HAP-1 (cell line): ENCODE results near the gene MLH1.
A peak's percentile ranks its signal among the peaks of the same experiment; 100 is the strongest.

ENCODE experiments used
- DNase-seq, 2 experiments: peaks; one replicate each; pipeline ENCODE4 v3.0.0-alpha.2; 2016 to 2020; ENCODE audit warnings: low spot score in 2 of 2
- H3K27me3 ChIP-seq: fragments of 250-450 bp; sonication (Bioruptor Pico); 2 replicates; pipeline ENCODE4 v1.5.1; 2020; ENCODE audit warnings: low read depth, mild to moderate bottlenecking, moderate library complexity
- H3K36me3 ChIP-seq: fragments of 250-450 bp; sonication (Bioruptor Pico); replicated peaks from 2 replicates; pipeline ENCODE4 v1.5.1; 2020; ENCODE audit warnings: mild to moderate bottlenecking
- H3K4me1 ChIP-seq: fragments of 250-450 bp; sonication (Bioruptor Pico); 2 replicates; pipeline ENCODE4 v1.5.1; 2020; ENCODE audit warnings: mild to moderate bottlenecking
- H3K4me3 ChIP-seq: fragments of 250-450 bp; sonication (Bioruptor Pico); 2 replicates; pipeline ENCODE4 v1.5.1; 2020; ENCODE audit warnings: mild to moderate bottlenecking, moderate library complexity
- H3K9me3 ChIP-seq: fragments of 250-450 bp; sonication (Bioruptor Pico); 2 replicates; pipeline ENCODE4 v1.5.1; 2020; ENCODE audit warnings: mild to moderate bottlenecking, moderate library complexity
- in situ Hi-C: fragments of 300-500 bp; cut with MboI; formaldehyde crosslinking; loops from 3 replicates; pipeline ENCODE4 v1.14.3; 2020; ENCODE audit warnings: low sequenced_read_pairs, inconsistent platforms, mixed read lengths

The MLH1 gene

GRCh38 chr3:37056826-37057225, 63.5 kb downstream of the MLH1 start:
- H3K27me3 ChIP-seq, result no peaks in the 10 kb centered on the region
- no peaks in the 10 kb centered on the region for H3K4me1 ChIP-seq
- H3K4me3 ChIP-seq, result no peak overlapping the region
- peaks cover 28% of the 10 kb centered on the region for H3K36me3 ChIP-seq
- in situ Hi-C loops, result no loop called here
- no peaks in the 10 kb centered on the region for H3K9me3 ChIP-seq
- no peak for DNase-seq

GRCh38 chr3:37058117-37058516, 64.8 kb downstream of the MLH1 start:
- Histone ChIP-seq H3K9me3 (no peaks in the 10 kb centered on the region), H3K27me3 (no peaks in the 10 kb centered on the region), H3K36me3 (peaks cover 22% of the 10 kb centered on the region), H3K4me3 (no peak overlapping the region), H3K4me1 (no peaks in the 10 kb centered on the region)
- DNase-seq, result no peak
- in situ Hi-C loops, result no loop called here

- H3K4me1 ChIP-seq, result no peaks in the 10 kb centered on the region
- no peaks in the 10 kb centered on the region for H3K9me3 ChIP-seq
- no peaks in the 10 kb centered on the region for H3K27me3 ChIP-seq
- no peaks in the 10 kb centered on the region; the same call in 1 of the 2 replicates for H3K36me3 ChIP-seq
- no peak for DNase-seq
- in situ Hi-C loops, result no loop called here
- no peak overlapping the region for H3K4me3 ChIP-seq
Observed at GRCh38 chr3:37064747-37065146, 71.4 kb downstream of the MLH1 start.

- H3K9me3 ChIP-seq, result no peaks in the 10 kb centered on the region
- no peak for DNase-seq
- no peak overlapping the region for H3K4me3 ChIP-seq
- no peaks in the 10 kb centered on the region for H3K27me3 ChIP-seq
- in situ Hi-C loops, result no loop called here
- H3K36me3 ChIP-seq, result no peaks in the 10 kb centered on the region; the same call in 1 of the 2 replicates
- peaks cover 1% of the 10 kb centered on the region for H3K4me1 ChIP-seq
Observed at GRCh38 chr3:37067577-37067976, 74.3 kb downstream of the MLH1 start.

- H3K9me3 ChIP-seq, result no peaks in the 10 kb centered on the region
- no peaks in the 10 kb centered on the region for H3K27me3 ChIP-seq
- H3K4me1 ChIP-seq, result peaks cover 6% of the 10 kb centered on the region
- no peaks in the 10 kb centered on the region; the same call in 1 of the 2 replicates for H3K36me3 ChIP-seq
- in situ Hi-C loops, result no loop called here
- no peak for DNase-seq
- no peak overlapping the region for H3K4me3 ChIP-seq
Observed at GRCh38 chr3:37068031-37068430, 74.7 kb downstream of the MLH1 start.

GRCh38 chr3:37071921-37072320, 78.6 kb downstream of the MLH1 start:
- in situ Hi-C loops, result no loop called here
- Histone ChIP-seq H3K36me3 (peaks cover 5% of the 10 kb centered on the region; the same call in 1 of the 2 replicates), H3K4me3 (no peak overlapping the region), H3K4me1 (peaks cover 9% of the 10 kb centered on the region), H3K27me3 (no peaks in the 10 kb centered on the region), H3K9me3 (no peaks in the 10 kb centered on the region)
- DNase-seq, result no peak

GRCh38 chr3:37072892-37073291, 79.6 kb downstream of the MLH1 start:
- Histone ChIP-seq H3K4me3 (no peak overlapping the region), H3K36me3 (peaks cover 5% of the 10 kb centered on the region; the same call in 1 of the 2 replicates), H3K4me1 (peaks cover 9% of the 10 kb centered on the region), H3K9me3 (no peaks in the 10 kb centered on the region), H3K27me3 (no peaks in the 10 kb centered on the region)
- DNase-seq, result peak; percentile 7 to 60
- in situ Hi-C loops, result no loop called here

- in situ Hi-C loops, result no loop called here
- H3K4me3 ChIP-seq, result no peak overlapping the region
- no peaks in the 10 kb centered on the region for H3K9me3 ChIP-seq
- H3K27me3 ChIP-seq, result no peaks in the 10 kb centered on the region
- peaks cover 5% of the 10 kb centered on the region; the same call in 1 of the 2 replicates for H3K36me3 ChIP-seq
- H3K4me1 ChIP-seq, result peaks cover 9% of the 10 kb centered on the region
- no peak for DNase-seq
Observed at GRCh38 chr3:37074178-37074577, 80.9 kb downstream of the MLH1 start.

GRCh38 chr3:37075955-37076354, 82.6 kb downstream of the MLH1 start:
- Histone ChIP-seq H3K4me3 (no peak overlapping the region), H3K4me1 (peaks cover 9% of the 10 kb centered on the region), H3K36me3 (peaks cover 5% of the 10 kb centered on the region; the same call in 1 of the 2 replicates), H3K9me3 (no peaks in the 10 kb centered on the region), H3K27me3 (no peaks in the 10 kb centered on the region)
- in situ Hi-C loops, result no loop called here
- no peak for DNase-seq

GRCh38 chr3:37082317-37082716, 89.0 kb downstream of the MLH1 start:
- in situ Hi-C loops, result no loop called here
- DNase-seq, result no peak
- H3K4me3 ChIP-seq, result no peak overlapping the region
- no peaks in the 10 kb centered on the region for H3K9me3 ChIP-seq
- no peaks in the 10 kb centered on the region for H3K27me3 ChIP-seq
- no peaks in the 10 kb centered on the region; the same call in 1 of the 2 replicates for H3K36me3 ChIP-seq
- H3K4me1 ChIP-seq, result no peaks in the 10 kb centered on the region

GRCh38 chr3:37086918-37087317, 93.6 kb downstream of the MLH1 start:
- DNase-seq, result no peak
- H3K9me3 ChIP-seq, result no peaks in the 10 kb centered on the region
- H3K27me3 ChIP-seq, result no peaks in the 10 kb centered on the region
- H3K36me3 ChIP-seq, result no peaks in the 10 kb centered on the region; the same call in 1 of the 2 replicates
- H3K4me1 ChIP-seq, result no peaks in the 10 kb centered on the region
- in situ Hi-C loops, result no loop called here
- H3K4me3 ChIP-seq, result no peak overlapping the region

GRCh38 chr3:37087870-37088269, 94.6 kb downstream of the MLH1 start:
- Histone ChIP-seq H3K36me3 (no peaks in the 10 kb centered on the region; the same call in 1 of the 2 replicates), H3K9me3 (no peaks in the 10 kb centered on the region), H3K4me3 (no peak overlapping the region), H3K27me3 (no peaks in the 10 kb centered on the region), H3K4me1 (no peaks in the 10 kb centered on the region)
- no peak for DNase-seq
- in situ Hi-C loops, result no loop called here

- in situ Hi-C loops, result no loop called here
- H3K9me3 ChIP-seq, result no peaks in the 10 kb centered on the region
Observed at GRCh38 chr3:37092484-37092883, 99.2 kb downstream of the MLH1 start.

GRCh38 chr3:37093481-37093880, 100.2 kb downstream of the MLH1 start:
- in situ Hi-C loops, result no loop called here
- no peak for DNase-seq
- Histone ChIP-seq H3K36me3 (no peaks in the 10 kb centered on the region; the same call in 1 of the 2 replicates), H3K4me3 (no peak overlapping the region), H3K27me3 (no peaks in the 10 kb centered on the region), H3K9me3 (no peaks in the 10 kb centered on the region), H3K4me1 (no peaks in the 10 kb centered on the region)

More at GRCh38 chr3:37092484-37092883, 99.2 kb downstream of the MLH1 start:
- DNase-seq, result no peak
- Histone ChIP-seq H3K27me3 (no peaks in the 10 kb centered on the region), H3K4me1 (no peaks in the 10 kb centered on the region), H3K4me3 (no peak overlapping the region), H3K36me3 (no peaks in the 10 kb centered on the region; the same call in 1 of the 2 replicates)

GRCh38 chr3:37094636-37095035, 101.3 kb downstream of the MLH1 start:
- no peaks in the 10 kb centered on the region for H3K27me3 ChIP-seq
- H3K9me3 ChIP-seq, result no peaks in the 10 kb centered on the region
- no peaks in the 10 kb centered on the region for H3K4me1 ChIP-seq
- no peak for DNase-seq
- no peaks in the 10 kb centered on the region; the same call in 1 of the 2 replicates for H3K36me3 ChIP-seq
- no peak overlapping the region for H3K4me3 ChIP-seq
- in situ Hi-C loops, result no loop called here
